ENCODE measurements around the gene INPP4B.

Gene INPP4B

DNA sequence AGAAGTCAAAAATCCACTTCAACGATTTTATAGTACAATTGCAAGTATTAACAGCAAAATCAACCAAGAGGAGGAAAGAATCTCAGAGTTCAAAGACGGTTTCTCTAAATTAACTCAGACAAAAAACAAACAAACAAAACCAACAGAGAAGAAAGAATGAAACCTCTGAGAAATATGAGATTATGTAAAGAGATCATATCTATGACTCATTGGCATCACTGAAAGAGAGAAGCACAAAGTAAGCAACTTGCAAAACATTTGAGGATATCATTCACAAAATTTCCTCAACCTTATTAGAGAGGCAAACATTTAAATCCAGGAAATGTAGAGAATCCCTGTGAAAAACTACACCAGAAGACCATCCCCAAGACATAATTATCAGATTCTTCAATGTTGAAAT is 370.4 kb downstream of the INPP4B start:
- Histone ChIP-seq H3K36me3 (ENCODE audit: control insufficient read depth in 1 of 2, insufficient read depth in 2 of 2, low read length in 2 of 2) (no peaks in the 10 kb centered on the region), H3K27ac (ENCODE audit: low read depth, low read length) (no peak overlapping the region), H2BK120ac (ENCODE audit: insufficient read depth, low read length, poor library complexity) (no peak overlapping the region), H3K27me3 (ENCODE audit: insufficient read depth, low read length) (no peaks in the 10 kb centered on the region), H3K23ac (ENCODE audit: low read length) (no peak overlapping the region), H2AK5ac (ENCODE audit: low read length) (no peak overlapping the region), H2BK5ac (ENCODE audit: low read depth, low read length, poor library complexity) (no peak overlapping the region), H3K4me3 (ENCODE audit: low read depth, low read length) (no peak overlapping the region), H2BK12ac (ENCODE audit: low read length) (no peak overlapping the region), H3K4ac (ENCODE audit: low read depth, low read length) (no peak overlapping the region), H3K9ac (ENCODE audit: low read length) (no peak overlapping the region), H3K9me3 (ENCODE audit: insufficient read depth, low read depth, low read length) (peaks cover 4% of the 10 kb centered on the region), H3K4me1 (ENCODE audit: control insufficient read depth in 1 of 2, insufficient read depth in 2 of 2, low read length in 2 of 2) (peaks cover 7 to 12% of the 10 kb centered on the region in 2 experiments), H4K8ac (ENCODE audit: low read depth, low read length) (no peak overlapping the region), H4K91ac (ENCODE audit: low read depth, low read length) (no peak overlapping the region), H3K4me2 (ENCODE audit: low read length) (no peak overlapping the region), H3K14ac (ENCODE audit: low read length) (no peak overlapping the region), H4K12ac (ENCODE audit: low read depth, low read length) (no peak overlapping the region), H3K79me2 (ENCODE audit: control insufficient read depth, insufficient read depth, low read length, poor library complexity) (no peaks in the 10 kb centered on the region), H2AFZ (ENCODE audit: insufficient read depth, low read length, poor library complexity) (no peak overlapping the region), H3K79me1 (ENCODE audit: low read length) (no peaks in the 10 kb centered on the region), H3K18ac (ENCODE audit: low read length) (no peak overlapping the region)
- DNase-seq, result peak in 1 of 2 donors; percentile 36
- no CpG with 5 or more reads among the region's 2 CpGs for WGBS (ENCODE audit: extremely low coverage, insufficient coverage, insufficient read length)

DNA sequence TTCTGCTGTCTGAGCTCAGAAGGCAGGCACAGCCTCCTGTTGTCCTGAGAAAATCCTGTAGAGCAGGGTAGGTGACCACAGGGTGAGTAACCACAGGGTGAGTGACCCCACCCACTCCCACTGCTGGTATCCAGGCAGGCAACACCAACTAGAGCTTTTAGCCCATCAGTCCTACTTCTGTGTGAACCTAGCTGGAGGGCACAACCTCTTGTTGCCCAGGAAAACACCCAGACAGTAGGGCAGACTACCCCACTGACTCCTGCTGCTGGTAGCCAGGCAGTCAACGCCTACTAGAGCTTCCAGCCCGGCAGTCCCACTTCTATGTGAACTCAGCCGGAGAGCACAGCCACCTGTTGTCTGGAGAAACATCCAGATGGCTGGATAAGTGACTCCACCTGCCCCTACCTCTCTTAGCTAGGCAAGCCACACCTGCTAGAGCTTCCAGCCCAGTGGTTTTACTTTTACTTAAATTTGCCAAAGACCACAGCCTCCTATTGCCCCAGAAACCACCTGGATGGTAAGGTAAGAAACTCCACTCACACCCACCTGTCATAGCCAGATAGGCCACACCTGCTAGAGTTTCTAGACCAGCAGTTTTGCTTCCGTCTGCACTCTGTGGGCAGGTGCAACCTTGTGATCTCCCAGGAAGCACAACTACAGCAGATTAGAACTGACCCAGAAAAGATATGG is 371.6 kb downstream of the INPP4B start:
- H3K36me3 ChIP-seq (ENCODE audit: control insufficient read depth in 1 of 2, insufficient read depth in 2 of 2, low read length in 2 of 2), result no peaks in the 10 kb centered on the region
- H3K18ac ChIP-seq (ENCODE audit: low read length), result no peak overlapping the region
- H2AK5ac ChIP-seq (ENCODE audit: low read length), result no peak overlapping the region
- peaks cover 7 to 12% of the 10 kb centered on the region in 2 experiments for H3K4me1 ChIP-seq (ENCODE audit: control insufficient read depth in 1 of 2, insufficient read depth in 2 of 2, low read length in 2 of 2)
- no peak overlapping the region for H3K27ac ChIP-seq (ENCODE audit: low read depth, low read length)
- H4K12ac ChIP-seq (ENCODE audit: low read depth, low read length), result no peak overlapping the region
- no CpG with 5 or more reads among the region's 4 CpGs for WGBS (ENCODE audit: extremely low coverage, insufficient coverage, insufficient read length)
- H3K4ac ChIP-seq (ENCODE audit: low read depth, low read length), result no peak overlapping the region
- peaks cover 4% of the 10 kb centered on the region for H3K9me3 ChIP-seq (ENCODE audit: insufficient read depth, low read depth, low read length)
- H3K79me2 ChIP-seq (ENCODE audit: control insufficient read depth, insufficient read depth, low read length, poor library complexity), result no peaks in the 10 kb centered on the region
- DNase-seq, result peak; percentile 96 to 97
- H3K23ac ChIP-seq (ENCODE audit: low read length), result no peak overlapping the region
- H3K27me3 ChIP-seq (ENCODE audit: insufficient read depth, low read length), result no peaks in the 10 kb centered on the region
- no peak overlapping the region for H2BK12ac ChIP-seq (ENCODE audit: low read length)
- no peak overlapping the region for H2BK5ac ChIP-seq (ENCODE audit: low read depth, low read length, poor library complexity)
- H3K79me1 ChIP-seq (ENCODE audit: low read length), result no peaks in the 10 kb centered on the region
- H4K91ac ChIP-seq (ENCODE audit: low read depth, low read length), result no peak overlapping the region
- no peak overlapping the region for H2BK120ac ChIP-seq (ENCODE audit: insufficient read depth, low read length, poor library complexity)
- no peak overlapping the region for H4K8ac ChIP-seq (ENCODE audit: low read depth, low read length)
- H3K4me2 ChIP-seq (ENCODE audit: low read length), result no peak overlapping the region
- H3K14ac ChIP-seq (ENCODE audit: low read length), result no peak overlapping the region
- H3K9ac ChIP-seq (ENCODE audit: low read length), result no peak overlapping the region
- no peak overlapping the region for H2AFZ ChIP-seq (ENCODE audit: insufficient read depth, low read length, poor library complexity)
- peak overlapping the region; percentile 23 for H3K4me3 ChIP-seq (ENCODE audit: low read depth, low read length)

DNA sequence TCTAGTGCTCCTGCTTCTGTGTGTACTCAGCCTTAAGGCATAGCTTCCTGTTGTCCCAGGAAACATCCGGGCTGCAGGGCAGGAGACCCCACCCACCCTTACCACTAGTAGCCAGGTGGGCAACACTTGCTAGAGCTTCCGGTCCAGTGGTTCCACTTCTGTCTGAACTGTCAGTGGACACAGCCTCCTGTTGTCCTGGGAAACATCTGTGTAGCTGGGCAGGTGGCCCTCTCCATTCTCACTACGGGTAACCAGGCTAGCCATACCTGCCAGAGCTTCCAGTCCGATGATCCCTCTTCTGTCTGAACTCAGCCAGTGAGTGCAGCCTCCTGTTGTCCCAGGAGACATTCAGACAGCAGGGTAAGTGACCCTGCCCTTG is 372.2 kb downstream of the INPP4B start:
- H4K91ac ChIP-seq (ENCODE audit: low read depth, low read length), result no peak overlapping the region
- H3K9me3 ChIP-seq (ENCODE audit: insufficient read depth, low read depth, low read length), result peaks cover 4% of the 10 kb centered on the region
- H2AFZ ChIP-seq (ENCODE audit: insufficient read depth, low read length, poor library complexity), result no peak overlapping the region
- WGBS (ENCODE audit: extremely low coverage, insufficient coverage, insufficient read length), result no CpG with 5 or more reads among the region's 4 CpGs
- H3K79me2 ChIP-seq (ENCODE audit: control insufficient read depth, insufficient read depth, low read length, poor library complexity), result no peaks in the 10 kb centered on the region
- H3K18ac ChIP-seq (ENCODE audit: low read length), result no peak overlapping the region
- H2AK5ac ChIP-seq (ENCODE audit: low read length), result no peak overlapping the region
- no peaks in the 10 kb centered on the region for H3K79me1 ChIP-seq (ENCODE audit: low read length)
- peak in 1 of 2 donors; percentile 42 for DNase-seq
- H3K27me3 ChIP-seq (ENCODE audit: insufficient read depth, low read length), result no peaks in the 10 kb centered on the region
- no peak overlapping the region for H3K14ac ChIP-seq (ENCODE audit: low read length)
- no peak overlapping the region for H2BK5ac ChIP-seq (ENCODE audit: low read depth, low read length, poor library complexity)
- no peaks in the 10 kb centered on the region for H3K36me3 ChIP-seq (ENCODE audit: control insufficient read depth in 1 of 2, insufficient read depth in 2 of 2, low read length in 2 of 2)
- no peak overlapping the region for H3K4me3 ChIP-seq (ENCODE audit: low read depth, low read length)
- no peak overlapping the region for H4K12ac ChIP-seq (ENCODE audit: low read depth, low read length)
- no peak overlapping the region for H2BK12ac ChIP-seq (ENCODE audit: low read length)
- peaks cover 7 to 12% of the 10 kb centered on the region in 2 experiments for H3K4me1 ChIP-seq (ENCODE audit: control insufficient read depth in 1 of 2, insufficient read depth in 2 of 2, low read length in 2 of 2)
- H3K4me2 ChIP-seq (ENCODE audit: low read length), result no peak overlapping the region
- no peak overlapping the region for H4K8ac ChIP-seq (ENCODE audit: low read depth, low read length)
- H3K9ac ChIP-seq (ENCODE audit: low read length), result no peak overlapping the region
- H3K4ac ChIP-seq (ENCODE audit: low read depth, low read length), result no peak overlapping the region
- H3K27ac ChIP-seq (ENCODE audit: low read depth, low read length), result no peak overlapping the region
- no peak overlapping the region for H3K23ac ChIP-seq (ENCODE audit: low read length)
- no peak overlapping the region for H2BK120ac ChIP-seq (ENCODE audit: insufficient read depth, low read length, poor library complexity)

DNA sequence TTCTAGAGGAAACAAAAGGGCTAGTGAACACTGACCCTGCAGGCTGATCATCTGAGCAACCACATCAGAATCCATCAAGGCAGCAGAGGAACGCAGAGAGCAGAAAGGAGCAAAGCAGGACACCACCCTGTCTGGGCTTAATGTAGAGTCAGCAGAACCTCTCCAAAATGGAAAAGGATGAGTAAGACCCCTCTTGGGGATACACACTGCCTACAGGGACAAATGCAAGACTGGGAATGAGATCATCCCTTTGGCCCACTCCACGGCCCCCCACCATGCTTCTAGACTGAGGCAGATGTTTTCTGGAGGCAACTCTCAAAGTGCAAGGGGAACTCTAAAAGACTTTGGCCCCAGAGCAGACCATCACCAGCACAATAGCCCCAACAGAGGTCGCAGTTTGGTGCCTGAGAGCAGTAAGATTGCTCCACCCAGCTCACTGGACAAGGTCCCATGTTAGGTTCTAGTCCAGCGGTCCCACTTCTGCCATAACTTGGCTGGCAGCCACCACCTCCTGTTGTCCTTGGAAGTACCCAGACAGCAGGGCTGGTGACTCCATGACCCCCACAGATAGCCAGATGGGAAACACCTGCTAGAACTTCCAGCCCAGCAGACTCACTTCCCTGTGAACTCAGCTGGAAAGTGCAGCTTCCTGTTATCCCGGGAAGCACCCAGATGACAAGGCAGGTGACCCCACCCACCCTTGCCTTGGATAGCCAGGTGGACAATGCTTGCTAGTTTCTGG is 372.7 kb downstream of the INPP4B start:
- Histone ChIP-seq H3K14ac (ENCODE audit: low read length) (no peak overlapping the region), H3K4me1 (ENCODE audit: control insufficient read depth in 1 of 2, insufficient read depth in 2 of 2, low read length in 2 of 2) (peaks cover 7 to 12% of the 10 kb centered on the region in 2 experiments)
- WGBS (ENCODE audit: extremely low coverage, insufficient coverage, insufficient read length), result no CpG with 5 or more reads among the region's 5 CpGs

More for the DNA sequence above, 372.7 kb downstream of the INPP4B start:
- H4K12ac ChIP-seq (ENCODE audit: low read depth, low read length), result no peak overlapping the region
- no peak overlapping the region for H2BK120ac ChIP-seq (ENCODE audit: insufficient read depth, low read length, poor library complexity)
- no peak overlapping the region for H4K8ac ChIP-seq (ENCODE audit: low read depth, low read length)
- H3K9ac ChIP-seq (ENCODE audit: low read length), result no peak overlapping the region
- H2BK5ac ChIP-seq (ENCODE audit: low read depth, low read length, poor library complexity), result no peak overlapping the region
- H3K23ac ChIP-seq (ENCODE audit: low read length), result no peak overlapping the region
- H3K27me3 ChIP-seq (ENCODE audit: insufficient read depth, low read length), result no peaks in the 10 kb centered on the region
- no peak overlapping the region for H3K4me3 ChIP-seq (ENCODE audit: low read depth, low read length)
- no peak overlapping the region for H3K4me2 ChIP-seq (ENCODE audit: low read length)
- no peak overlapping the region for H2BK12ac ChIP-seq (ENCODE audit: low read length)
- no peak overlapping the region for H2AFZ ChIP-seq (ENCODE audit: insufficient read depth, low read length, poor library complexity)
- DNase-seq, result peak; percentile 31 to 47
- no peak overlapping the region for H3K4ac ChIP-seq (ENCODE audit: low read depth, low read length)
- no peak overlapping the region for H4K91ac ChIP-seq (ENCODE audit: low read depth, low read length)
- H3K18ac ChIP-seq (ENCODE audit: low read length), result no peak overlapping the region
- H3K79me1 ChIP-seq (ENCODE audit: low read length), result no peaks in the 10 kb centered on the region
- no peaks in the 10 kb centered on the region for H3K79me2 ChIP-seq (ENCODE audit: control insufficient read depth, insufficient read depth, low read length, poor library complexity)
- H2AK5ac ChIP-seq (ENCODE audit: low read length), result no peak overlapping the region
- H3K36me3 ChIP-seq (ENCODE audit: control insufficient read depth in 1 of 2, insufficient read depth in 2 of 2, low read length in 2 of 2), result no peaks in the 10 kb centered on the region
- H3K27ac ChIP-seq (ENCODE audit: low read depth, low read length), result no peak overlapping the region
- peaks cover 4% of the 10 kb centered on the region for H3K9me3 ChIP-seq (ENCODE audit: insufficient read depth, low read depth, low read length)
